Eye (tissue), 1 donor: ENCODE data around the gene SELE.
"Not testable (repeated sequence)": the region's sequence is repeated elsewhere in the genome, so short reads cannot be mapped to it uniquely, and the experiment has no call there.

Experiments used
- DNase-seq: peaks from one replicate; pipeline ENCODE4 v3.0.0-alpha.2; 2015

The SELE gene

GRCh38 chr1:169722779-169723178 lies 11.1 kb downstream of the SELE start:
- peak; percentile 12 for DNase-seq

- DNase-seq: not testable (repeated sequence)
Observed at GRCh38 chr1:169715100-169715499, 18.8 kb downstream of the SELE start.

- not testable (repeated sequence) for DNase-seq
Observed at GRCh38 chr1:169713090-169713489, 20.8 kb downstream of the SELE start.

- no peak for DNase-seq
Observed at GRCh38 chr1:169712309-169712631, 21.6 kb downstream of the SELE start.

GRCh38 chr1:169711469-169712308 lies 22.2 kb downstream of the SELE start, which contains the start of gene SELL:
Gene SELL (minus strand): TSS chr1:169711620. CDS start chr1:169711498, 122 bp downstream.
- peak; percentile 81 for DNase-seq

- DNase-seq: no peak
Observed at GRCh38 chr1:169708647-169709046, 25.2 kb downstream of the SELE start.

GRCh38 chr1:169707912-169708604 lies 25.8 kb downstream of the SELE start:
- DNase-seq: no peak

- DNase-seq: no peak
Observed at GRCh38 chr1:169704797-169705196, 29.1 kb downstream of the SELE start.

- DNase-seq: no peak
Observed at GRCh38 chr1:169701261-169702005, 32.4 kb downstream of the SELE start.

GRCh38 chr1:169699707-169700106 lies 34.2 kb downstream of the SELE start:
- no peak for DNase-seq

- no peak for DNase-seq
Observed at GRCh38 chr1:169698976-169699375, 34.9 kb downstream of the SELE start.

- DNase-seq: no peak
Observed at GRCh38 chr1:169697755-169698154, 36.1 kb downstream of the SELE start.

- no peak for DNase-seq
Observed at GRCh38 chr1:169696273-169697100, 37.4 kb downstream of the SELE start.

- DNase-seq: no peak
Observed at GRCh38 chr1:169694304-169695075, 39.4 kb downstream of the SELE start.

GRCh38 chr1:169692756-169693460 lies 41.0 kb downstream of the SELE start:
- DNase-seq: no peak

GRCh38 chr1:169690489-169690888 lies 43.4 kb downstream of the SELE start:
- DNase-seq: no peak

- DNase-seq: no peak
Observed at GRCh38 chr1:169689395-169689794, 44.5 kb downstream of the SELE start.

GRCh38 chr1:169688377-169688776 lies 45.5 kb downstream of the SELE start:
- DNase-seq: not testable (repeated sequence)

- DNase-seq: no peak
Observed at GRCh38 chr1:169683661-169684060, 50.2 kb downstream of the SELE start.

- not testable (repeated sequence) for DNase-seq
Observed at GRCh38 chr1:169683168-169683567, 50.7 kb downstream of the SELE start.

- DNase-seq: no peak
Observed at GRCh38 chr1:169682071-169682470, 51.8 kb downstream of the SELE start.
